Lower lobe of right lung (tissue), 2 donors: ENCODE results near the gene IFNA5. TPM values are rescaled to one million over a fixed set of nuclear protein-coding genes. Genes with fewer than 3 reads are reported as not detected.

Experiments
- ATAC-seq, 2 donors: fragments of 200-7000 bp; cut with Tn5 transposase; one replicate each; pipeline ENCODE4 v1.9.1; 2020 to 2022; ENCODE audit warnings: mild to moderate bottlenecking in 2 of 2, moderate library complexity in 2 of 2
- DNase-seq: peaks from one replicate; pipeline ENCODE4 v3.0.0-alpha.2; 2020
- H3K27ac ChIP-seq: fragments of 200-600 bp; one replicate; pipeline ENCODE4 v1.8.0; 2022
- H3K27me3 ChIP-seq: fragments of 200-600 bp; one replicate; pipeline ENCODE4 v1.8.0; 2022; ENCODE audit warnings: low read depth
- H3K36me3 ChIP-seq: fragments of 200-600 bp; one replicate; pipeline ENCODE4 v1.8.0; 2022; ENCODE audit warnings: mild to moderate bottlenecking
- H3K4me1 ChIP-seq: fragments of 200-600 bp; one replicate; pipeline ENCODE4 v1.8.0; 2022
- H3K4me3 ChIP-seq: fragments of 200-600 bp; one replicate; pipeline ENCODE4 v1.8.0; 2022; ENCODE audit warnings: mild to moderate bottlenecking
- H3K9me3 ChIP-seq: fragments of 200-600 bp; one replicate; pipeline ENCODE4 v1.8.0; 2022
- intact Hi-C: fragments of 100-400 bp; cut with DNase I; formaldehyde crosslinking; loops from one replicate; pipeline ENCODE4 v1.11.0; 2022
- long read RNA-seq: library from polyadenylated mRNA; unstranded; transcript quantifications from one replicate; pipeline ENCODE4 v2.0.0, GENCODE V29; 2021
- total RNA-seq: library from RNA; stranded (reverse); fragmentation: NEBNext Ultra II Directional; extraction: Animal tissue kit (Norgen Biotek cat#: 25700); gene quantifications from one replicate; pipeline ENCODE4 v1.2.1, GENCODE V29; 2021
- TF ChIP-seq, protein P1 (sequence below): fragments of 200-600 bp; IDR thresholded peaks from one replicate; pipeline ENCODE4 v1.8.0; 2022; ENCODE audit warnings: antibody characterized with exemption, mild to moderate bottlenecking
- donor health status: DM: no; HTN: yes; CAD: no; lungs with severe emphysema.

Gene IFNA5
- total RNA-seq: not detected
- long read RNA-seq: 0 reads

DNA sequence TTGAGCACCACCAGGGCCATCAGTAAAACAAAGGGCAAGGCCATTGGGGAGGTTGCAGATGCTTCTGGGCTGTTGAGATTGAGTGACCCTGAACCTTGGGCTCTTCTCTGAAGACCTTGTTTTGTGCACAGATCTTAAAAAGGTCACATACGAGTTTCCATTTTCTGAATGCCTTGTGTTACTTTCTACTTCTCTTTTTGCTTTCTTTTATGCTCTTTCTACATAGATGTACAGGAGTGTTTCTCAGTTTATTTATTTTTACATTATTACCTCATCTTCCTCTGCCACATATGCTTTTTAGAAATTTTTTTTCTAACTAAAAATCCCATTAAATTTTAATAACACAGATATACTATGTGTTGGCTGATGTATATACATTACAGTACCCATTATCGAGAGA lies at the start of gene IFNA5:
Gene IFNA5 (minus strand): TSS at position 101 of the 400 bp plus-strand sequence. CDS start 57 bp downstream, at position 44.
- intact Hi-C loops: no loop called here
- no peak for DNase-seq
- no peaks in the 10 kb centered on the region for H3K27me3 ChIP-seq
- H3K4me3 ChIP-seq: no peak within 1 kb of the TSS
- H3K27ac ChIP-seq: no peak within 1 kb of the TSS
- no peaks in the 10 kb centered on the region for H3K9me3 ChIP-seq
- no peak for ATAC-seq
- no peaks in the 10 kb centered on the region for H3K36me3 ChIP-seq
- TF ChIP-seq, protein P1, sequence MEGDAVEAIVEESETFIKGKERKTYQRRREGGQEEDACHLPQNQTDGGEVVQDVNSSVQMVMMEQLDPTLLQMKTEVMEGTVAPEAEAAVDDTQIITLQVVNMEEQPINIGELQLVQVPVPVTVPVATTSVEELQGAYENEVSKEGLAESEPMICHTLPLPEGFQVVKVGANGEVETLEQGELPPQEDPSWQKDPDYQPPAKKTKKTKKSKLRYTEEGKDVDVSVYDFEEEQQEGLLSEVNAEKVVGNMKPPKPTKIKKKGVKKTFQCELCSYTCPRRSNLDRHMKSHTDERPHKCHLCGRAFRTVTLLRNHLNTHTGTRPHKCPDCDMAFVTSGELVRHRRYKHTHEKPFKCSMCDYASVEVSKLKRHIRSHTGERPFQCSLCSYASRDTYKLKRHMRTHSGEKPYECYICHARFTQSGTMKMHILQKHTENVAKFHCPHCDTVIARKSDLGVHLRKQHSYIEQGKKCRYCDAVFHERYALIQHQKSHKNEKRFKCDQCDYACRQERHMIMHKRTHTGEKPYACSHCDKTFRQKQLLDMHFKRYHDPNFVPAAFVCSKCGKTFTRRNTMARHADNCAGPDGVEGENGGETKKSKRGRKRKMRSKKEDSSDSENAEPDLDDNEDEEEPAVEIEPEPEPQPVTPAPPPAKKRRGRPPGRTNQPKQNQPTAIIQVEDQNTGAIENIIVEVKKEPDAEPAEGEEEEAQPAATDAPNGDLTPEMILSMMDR: no peak
- no peaks in the 10 kb centered on the region for H3K4me1 ChIP-seq

DNA sequence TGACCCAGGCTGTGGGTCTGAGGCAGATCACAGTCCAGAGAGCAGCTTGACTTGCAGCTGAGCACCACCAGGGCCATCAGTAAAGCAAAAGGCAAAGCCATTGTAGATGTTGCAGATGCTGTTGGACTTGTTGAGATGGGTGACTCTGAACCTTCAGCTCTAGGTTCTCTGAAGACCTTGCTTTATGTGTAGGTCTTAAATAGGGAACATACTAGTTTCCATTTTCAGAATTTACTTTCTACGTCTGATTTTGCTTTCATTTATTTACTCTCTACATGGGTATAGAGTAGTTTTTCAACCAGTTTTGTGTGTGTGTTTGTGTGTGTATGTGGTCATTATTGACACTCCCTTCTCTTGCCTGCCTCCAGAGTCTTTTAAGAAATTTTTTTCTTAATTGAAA lies 45.7 kb upstream of the IFNA5 start, which contains the start of gene IFNA6:
Gene IFNA6 (minus strand): TSS at position 101 of the 400 bp plus-strand sequence. CDS start 0 bp downstream, at position 101.
- H3K27me3 ChIP-seq: no peaks in the 10 kb centered on the region
- no peak within 1 kb of the TSS for H3K27ac ChIP-seq
- DNase-seq (no peak), ATAC-seq (no peak)
- H3K36me3 ChIP-seq: no peaks in the 10 kb centered on the region
- intact Hi-C loops: no loop called here
- no peaks in the 10 kb centered on the region for H3K4me1 ChIP-seq
- no peak within 1 kb of the TSS for H3K4me3 ChIP-seq
- TF ChIP-seq, protein P1: no peak
- H3K9me3 ChIP-seq: no peaks in the 10 kb centered on the region

DNA sequence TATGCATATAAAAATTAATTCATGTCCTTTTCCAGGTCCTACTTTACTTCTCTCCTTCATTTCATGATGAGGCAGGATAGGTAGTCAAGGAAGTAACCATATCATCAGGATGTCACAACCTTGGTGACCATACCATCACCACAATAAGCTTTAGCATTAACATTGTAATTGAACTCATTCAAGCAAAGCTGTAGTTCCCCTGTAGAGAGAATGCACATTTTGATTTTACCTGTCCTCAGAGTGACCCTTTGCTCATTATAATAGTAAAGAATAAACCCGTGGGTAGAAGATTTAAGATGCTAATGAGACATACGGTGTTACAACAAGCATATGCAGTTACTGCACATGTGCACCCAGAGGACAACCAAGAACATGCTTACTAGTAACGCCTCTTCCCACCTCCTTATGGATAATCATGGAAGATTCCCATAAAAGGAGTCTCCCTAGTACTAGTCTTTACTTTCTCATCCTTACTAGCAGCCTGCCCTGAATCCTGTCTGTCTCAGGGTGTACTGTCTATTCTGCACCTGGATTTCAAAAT lies 43.4 kb upstream of the IFNA5 start:
- H3K4me3 ChIP-seq: no peak overlapping the region
- DNase-seq: no peak
- no peak for ATAC-seq
- no peaks in the 10 kb centered on the region for H3K27me3 ChIP-seq
- no peak overlapping the region for H3K27ac ChIP-seq
- TF ChIP-seq, protein P1: no peak
- intact Hi-C loops: no loop called here
- no peaks in the 10 kb centered on the region for H3K4me1 ChIP-seq
- no peaks in the 10 kb centered on the region for H3K9me3 ChIP-seq
- H3K36me3 ChIP-seq: no peaks in the 10 kb centered on the region

DNA sequence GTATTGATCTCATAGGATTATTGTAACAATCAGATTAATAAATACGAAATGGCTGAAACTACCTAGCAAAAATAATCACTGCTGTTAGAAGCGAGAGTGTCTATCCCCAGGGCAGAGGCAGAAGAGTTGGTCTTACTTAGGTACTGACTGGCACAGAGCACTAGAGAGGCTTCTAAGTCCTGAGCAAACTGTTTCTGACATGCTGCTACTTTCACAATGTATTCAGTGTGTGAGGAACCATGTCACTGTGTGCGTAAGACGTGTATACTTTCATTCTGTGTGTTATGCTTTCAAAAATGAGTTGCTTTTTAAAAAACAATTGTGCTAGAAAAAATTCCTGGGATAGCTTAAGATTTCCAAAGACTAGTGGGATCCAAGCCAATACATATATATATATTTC lies 35.6 kb upstream of the IFNA5 start:
- Histone ChIP-seq H3K4me3 (no peak overlapping the region), H3K27me3 (no peaks in the 10 kb centered on the region), H3K27ac (no peak overlapping the region), H3K4me1 (peaks cover 3% of the 10 kb centered on the region), H3K36me3 (no peaks in the 10 kb centered on the region), H3K9me3 (no peaks in the 10 kb centered on the region)
- TF ChIP-seq, protein P1: no peak
- intact Hi-C loops: no loop called here
- DNase-seq: no peak
- no peak for ATAC-seq

DNA sequence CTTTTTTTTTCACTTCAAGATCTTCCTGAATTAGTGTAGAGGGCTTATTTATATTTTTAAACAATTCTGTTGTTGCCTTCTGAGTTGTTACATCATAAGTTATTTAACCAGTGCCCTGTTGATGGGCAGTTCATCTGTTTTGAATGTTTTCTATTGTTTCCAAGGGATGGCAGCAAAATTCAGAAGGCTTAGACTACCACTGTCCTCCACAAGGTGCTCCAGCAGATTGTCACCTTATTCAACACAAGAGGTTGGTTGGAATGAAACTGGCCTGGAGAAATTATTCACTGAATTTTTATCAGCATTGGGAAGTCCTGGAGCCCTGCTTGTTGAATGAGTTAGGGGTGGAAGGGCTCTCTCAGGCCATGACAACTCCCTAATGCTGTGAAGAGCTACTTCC lies 31.3 kb upstream of the IFNA5 start:
- H3K27me3 ChIP-seq: no peaks in the 10 kb centered on the region
- no peaks in the 10 kb centered on the region for H3K36me3 ChIP-seq
- intact Hi-C loops: loop anchor here (10.0 kb wide), 1 partner anchor 468 kb away; the partner anchor contains the start of gene MTAP
- TF ChIP-seq, protein P1: no peak
- no peaks in the 10 kb centered on the region for H3K9me3 ChIP-seq
- ATAC-seq: no peak
- no peak overlapping the region for H3K4me3 ChIP-seq
- no peak for DNase-seq
- no peak overlapping the region for H3K27ac ChIP-seq
- peaks cover 36% of the 10 kb centered on the region for H3K4me1 ChIP-seq
